H1 (cell line): ENCODE measurements around the gene BLVRA. TPM values are rescaled to one million over a fixed set of nuclear protein-coding genes. Genes with fewer than 3 reads are reported as not detected.

ENCODE experiments used
- CTCF ChIA-PET: fragments of 300-600 bp; sonication (Branson Sonifier 250); formaldehyde crosslinking; loops from one replicate; lab custom pipeline; 2021; ENCODE audit not compliant: partially characterized antibody; lab: Charles Lee
- POLR2A ChIA-PET: fragments of 300-600 bp; sonication (Branson Sonifier 250); formaldehyde crosslinking; loops from one replicate; lab custom pipeline; 2021; ENCODE audit warnings: inconsistent platforms; ENCODE audit not compliant: partially characterized antibody; lab: Charles Lee
- DNase-seq, 2 experiments: peaks; one replicate each; pipeline versions ENCODE4 v3.0.0 to v3.0.0-alpha.2; 2010 to 2022; ENCODE audit warnings: low spot score in 2 of 2, low read depth in 1 of 2, mixed read lengths in 1 of 2
- FAIRE-seq: peaks from 2 replicates; lab custom pipeline; 2011; peaks lifted over from hg19 to GRCh38; lab: Jason Lieb, UNC
- H2AFZ ChIP-seq: 2 replicates; pipeline ENCODE4 v1.8.1; 2012; ENCODE audit warnings: low read length, inconsistent platforms
- H2AK5ac ChIP-seq: 2 replicates; pipeline ENCODE4 v1.6.1; 2013; ENCODE audit warnings: low read depth, low read length
- H2BK120ac ChIP-seq: replicated peaks from 2 replicates; pipeline ENCODE3; 2013; ENCODE audit warnings: low read depth, low read length, inconsistent platforms
- H2BK12ac ChIP-seq: 2 replicates; pipeline ENCODE4 v1.6.1; 2013; ENCODE audit warnings: low read depth, low read length
- H2BK15ac ChIP-seq: 2 replicates; pipeline ENCODE4 v1.6.1; 2013; ENCODE audit warnings: low read length
- H2BK20ac ChIP-seq: 2 replicates; pipeline ENCODE4 v1.6.1; 2013; ENCODE audit warnings: low read length
- H2BK5ac ChIP-seq: 2 replicates; pipeline ENCODE4 v1.6.1; 2013; ENCODE audit warnings: low read depth, low read length
- H3K14ac ChIP-seq: 2 replicates; pipeline ENCODE4 v1.6.1; 2013; ENCODE audit warnings: inconsistent platforms; ENCODE audit not compliant: insufficient read length
- H3K18ac ChIP-seq: 2 replicates; pipeline ENCODE4 v1.6.1; 2013; ENCODE audit warnings: low read length; ENCODE audit errors: extremely low read depth
- H3K23ac ChIP-seq: 2 replicates; pipeline ENCODE4 v1.6.1; 2013; ENCODE audit warnings: inconsistent platforms; ENCODE audit not compliant: insufficient read length
- H3K23me2 ChIP-seq: 2 replicates; pipeline ENCODE4 v1.6.1; 2013; ENCODE audit warnings: low read depth, low read length
- H3K27ac ChIP-seq: 2 replicates; pipeline ENCODE4 v1.6.1; 2011; ENCODE audit warnings: low read depth, low read length, inconsistent platforms
- H3K27me3 ChIP-seq, 4 experiments: replicated peaks in 1 of 4; 1 replicate in 1 of 4; 2 replicates in 3 of 4; pipeline versions ENCODE4 v1.6.1 to v1.8.1; 2011 to 2013; ENCODE audit warnings: low read length in 3 of 4, mild to moderate bottlenecking in 3 of 4, inconsistent platforms in 2 of 4, mixed read lengths in 2 of 4, moderate library complexity in 1 of 4; ENCODE audit not compliant: control insufficient read depth in 3 of 4, insufficient read depth in 3 of 4; ENCODE audit errors: extremely low read depth in 1 of 4
- H3K36me3 ChIP-seq, 4 experiments: 2 replicates each; pipeline versions ENCODE4 v1.6.1 to v1.8.1; 2011 to 2013; ENCODE audit warnings: mild to moderate bottlenecking in 4 of 4, low read length in 3 of 4, moderate library complexity in 2 of 4, control low read depth in 1 of 4, inconsistent platforms in 1 of 4; ENCODE audit not compliant: insufficient read depth in 4 of 4, control insufficient read depth in 2 of 4
- H3K4ac ChIP-seq: replicated peaks from 2 replicates; pipeline ENCODE3; 2013; ENCODE audit warnings: low read length, low read depth, mixed read lengths, inconsistent platforms; ENCODE audit not compliant: insufficient read length
- H3K4me1 ChIP-seq, 4 experiments: replicated peaks in 1 of 4; 1 replicate in 1 of 4; 2 replicates in 3 of 4; pipeline versions ENCODE4 v1.6.1 to v1.8.1; 2011 to 2013; ENCODE audit warnings: low read length in 3 of 4, inconsistent platforms in 2 of 4, mixed read lengths in 1 of 4; ENCODE audit not compliant: insufficient read depth in 4 of 4, control insufficient read depth in 3 of 4
- H3K4me2 ChIP-seq, 2 experiments: 2 replicates each; pipeline versions ENCODE4 v1.6.1 to v1.8.1; 2011 to 2013; ENCODE audit warnings: low read depth in 2 of 2, low read length in 2 of 2, control low read depth in 1 of 2, inconsistent platforms in 1 of 2, mild to moderate bottlenecking in 1 of 2; ENCODE audit not compliant: insufficient read depth in 1 of 2
- H3K4me3 ChIP-seq, 4 experiments: fragments of 200-600, 300-600 bp in 1 of 4; sonication (generic), shearing (Covaris generic), sonication (Bioruptor Twin) in 1 of 4; 2 replicates each; pipeline versions ENCODE4 v1.5.1 to v1.8.1; 2011 to 2016; ENCODE audit warnings: low read length in 4 of 4, low read depth in 3 of 4, control low read depth in 2 of 4, inconsistent platforms in 2 of 4, mild to moderate bottlenecking in 2 of 4, mixed read lengths in 1 of 4, moderate library complexity in 1 of 4; ENCODE audit not compliant: insufficient read depth in 2 of 4; ENCODE audit errors: extremely low read depth in 1 of 4
- H3K56ac ChIP-seq: replicated peaks from 2 replicates; pipeline ENCODE3; 2013; ENCODE audit warnings: low read depth, mild to moderate bottlenecking, mixed read lengths, low read length, inconsistent platforms; ENCODE audit not compliant: insufficient read length
- H3K79me1 ChIP-seq: 2 replicates; pipeline ENCODE4 v1.6.1; 2013; ENCODE audit warnings: low read depth, low read length, control low read depth
- H3K79me2 ChIP-seq, 2 experiments: 2 replicates each; pipeline versions ENCODE4 v1.6.1 to v1.8.1; 2012 to 2013; ENCODE audit warnings: low read length in 2 of 2, mild to moderate bottlenecking in 2 of 2, inconsistent platforms in 1 of 2; ENCODE audit not compliant: insufficient read depth in 2 of 2, control insufficient read depth in 1 of 2
- H3K9ac ChIP-seq, 4 experiments: replicated peaks in 1 of 4; 1 replicate in 1 of 4; 2 replicates in 3 of 4; pipeline versions ENCODE4 v1.6.1 to v1.8.1; 2011 to 2013; ENCODE audit warnings: low read depth in 3 of 4, low read length in 3 of 4, control low read depth in 2 of 4, mild to moderate bottlenecking in 2 of 4, moderate library complexity in 2 of 4, inconsistent platforms in 1 of 4; ENCODE audit errors: extremely low read depth in 1 of 4
- H3K9me3 ChIP-seq, 2 experiments: 2 replicates each; pipeline versions ENCODE4 v1.6.1 to v1.8.1; 2012 to 2013; ENCODE audit warnings: mild to moderate bottlenecking in 2 of 2, moderate library complexity in 2 of 2, control low read depth in 1 of 2, inconsistent platforms in 1 of 2, low read depth in 1 of 2, low read length in 1 of 2, mixed read lengths in 1 of 2; ENCODE audit not compliant: insufficient read depth in 2 of 2
- H4K20me1 ChIP-seq, 2 experiments: replicated peaks in 1 of 2; 2 replicates each; pipeline versions ENCODE3 to v1.8.1; 2011 to 2013; ENCODE audit warnings: inconsistent platforms in 2 of 2, low read length in 2 of 2, mild to moderate bottlenecking in 1 of 2; ENCODE audit not compliant: insufficient read depth in 2 of 2, control insufficient read depth in 1 of 2
- H4K5ac ChIP-seq: 2 replicates; pipeline ENCODE4 v1.6.1; 2013; ENCODE audit warnings: low read length, low read depth, mixed read lengths, inconsistent platforms; ENCODE audit not compliant: insufficient read length
- H4K8ac ChIP-seq: 2 replicates; pipeline ENCODE4 v1.8.0; 2013; ENCODE audit warnings: mild to moderate bottlenecking, moderate library complexity, low read length, inconsistent platforms; ENCODE audit not compliant: insufficient read depth; ENCODE audit errors: extremely low read depth
- H4K91ac ChIP-seq: replicated peaks from 2 replicates; pipeline ENCODE3; 2013; ENCODE audit warnings: low read length, mixed read lengths, inconsistent platforms; ENCODE audit not compliant: insufficient read length
- FOSL1 ChIP-seq: IDR thresholded peaks from 2 replicates; pipeline ENCODE4 v1.6.1; 2011; ENCODE audit warnings: mild to moderate bottlenecking, low read depth, low read length, moderate library complexity; ENCODE audit not compliant: insufficient read depth
- GABPA ChIP-seq: IDR thresholded peaks from 2 replicates; pipeline ENCODE4 v1.6.1; 2011; ENCODE audit warnings: mild to moderate bottlenecking, low read length, moderate library complexity, borderline replicate concordance; ENCODE audit not compliant: insufficient read depth
- GTF2F1 ChIP-seq: IDR thresholded peaks from 2 replicates; pipeline ENCODE4 v1.6.1; 2012; ENCODE audit warnings: low read depth, low read length, improper control_type of control experiment, borderline replicate concordance
- KDM4A ChIP-seq: IDR thresholded peaks from one replicate; pipeline ENCODE4 v1.7.1; 2012; ENCODE audit warnings: low read depth, mild to moderate bottlenecking, moderate library complexity, low read length, inconsistent platforms; ENCODE audit not compliant: severe bottlenecking
- NANOG ChIP-seq: IDR thresholded peaks from 2 replicates; pipeline ENCODE4 v1.6.1; 2011; ENCODE audit warnings: low read length, low read depth, mild to moderate bottlenecking, inconsistent platforms; ENCODE audit not compliant: insufficient read depth, poor library complexity, severe bottlenecking
- NRF1 ChIP-seq: IDR thresholded peaks from 2 replicates; pipeline ENCODE4 v1.6.1; 2011; ENCODE audit warnings: mild to moderate bottlenecking, low read depth, low read length, improper control_type of control experiment
- POLR2AphosphoS5 ChIP-seq: IDR thresholded peaks from 2 replicates; pipeline ENCODE4 v1.6.1; 2011; ENCODE audit warnings: low read depth, low read length
- RNF2 ChIP-seq: fragments of 200-900, 300-1000 bp; sonication (generic); IDR thresholded peaks from 2 replicates; pipeline ENCODE4 v1.7.1; 2016; ENCODE audit warnings: borderline replicate concordance, low read depth, mild to moderate bottlenecking, antibody characterized with exemption, low read length; ENCODE audit not compliant: poor library complexity, severe bottlenecking; ENCODE audit errors: missing control alignments
- TBP ChIP-seq: IDR thresholded peaks from 2 replicates; pipeline ENCODE4 v1.6.1; 2011; ENCODE audit warnings: low read depth, low read length, improper control_type of control experiment
- WGBS, 2 experiments: shearing (Covaris generic) in 1 of 2; methylation state at CpG; one replicate each; pipeline versions ENCODE4 v1.1.6 to v1.1.7; 2013 to 2015; ENCODE audit warnings: low lambda C conversion rate in 2 of 2, mixed read lengths in 2 of 2, inconsistent platforms in 1 of 2, low coverage in 1 of 2, missing lambda C conversion rate in 1 of 2; ENCODE audit not compliant: insufficient replicate concordance in 2 of 2, insufficient coverage in 1 of 2, insufficient read length in 1 of 2; ENCODE audit errors: extremely low coverage in 1 of 2, missing lambda C conversion rate in 1 of 2; 5-methylcytosine and 5-hydroxymethylcytosine counted together
- polyA plus RNA-seq, 7 experiments: library from polyadenylated mRNA; depleted of rRNA in 3 of 7; stranded (reverse) in 5 of 7; unstranded in 2 of 7; fragments of >200 nt in 5 of 7; fragments of 200-250 nt in 2 of 7; gene quantifications; 1 replicate in 5 of 7; 2 replicates in 1 of 7; 4 replicates in 1 of 7; pipeline versions ENCODE4 v1.2.1 to v1.2.3, GENCODE V29; 2011 to 2013; ENCODE audit warnings: missing spikeins in 2 of 7, mixed read lengths in 2 of 7
- total RNA-seq: library from RNA; stranded (reverse); fragmentation: NEBNext Ultra II Directional; extraction: Animal tissue kit (Norgen Biotek cat#: 25700); gene quantifications from 2 replicates; pipeline ENCODE4 v1.2.1, GENCODE V29; 2021
- TF ChIP-seq, protein P1 (sequence below): IDR thresholded peaks from 2 replicates; pipeline ENCODE4 v1.6.1; 2011; ENCODE audit warnings: low read depth, mild to moderate bottlenecking, low read length; ENCODE audit not compliant: insufficient read depth

BLVRA gene
- total and polyA plus RNA-seq, 2 of the 8 experiments (the other 6 are each of a cell fraction or from before 2014, with no cell fraction given), result 16.1 to 37.1 TPM

DNA sequence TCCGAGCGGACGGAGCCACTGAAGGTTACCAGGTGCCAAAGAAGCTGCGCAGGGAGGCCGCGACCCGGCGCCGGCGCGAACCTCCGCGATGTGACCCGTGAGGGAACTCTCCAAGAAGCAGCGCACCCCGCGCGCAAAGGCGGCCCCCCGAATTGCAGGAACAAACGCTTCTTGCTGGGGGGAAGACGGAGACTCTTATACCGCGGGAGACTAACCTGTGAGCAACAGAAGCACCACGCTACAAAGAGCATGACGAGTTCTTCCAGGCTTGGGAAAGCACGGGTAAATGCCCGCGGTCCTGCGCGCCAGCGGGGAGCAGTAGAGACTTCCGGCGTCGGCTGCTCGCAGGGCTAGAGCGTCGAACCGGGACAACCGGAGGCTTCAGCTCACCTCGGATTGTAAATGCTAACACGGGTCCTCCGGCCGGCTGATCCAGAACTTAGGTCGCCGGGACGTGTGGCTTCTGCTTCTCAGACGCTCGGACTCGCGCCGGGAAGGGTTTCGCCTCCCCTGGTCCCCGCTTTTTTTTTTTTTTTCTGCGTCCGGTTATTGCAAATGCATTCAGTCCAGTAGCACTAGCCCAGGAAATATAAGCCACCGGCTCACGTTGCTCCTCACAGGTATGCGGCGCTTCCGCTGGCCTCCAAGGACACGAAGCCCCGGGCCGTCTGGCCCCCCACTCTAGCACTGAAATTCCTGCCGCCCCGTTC, 29.1 kb upstream of the BLVRA start, which contains the start of gene COA1:
COA1 (minus strand) TSS at position 310 of the 710 bp plus-strand sequence. CDS start 80,909 bp downstream, outside the sequence.
- Histone ChIP-seq H3K4ac (peak within 1 kb of the TSS; percentile 83), H3K9me3 (no peaks in the 10 kb centered on the region), H3K14ac (no peak within 1 kb of the TSS), H2BK12ac (no peak within 1 kb of the TSS), H3K36me3 (no peaks in the 10 kb centered on the region), H3K56ac (peak within 1 kb of the TSS; percentile 87), H3K79me1 (no peaks in the 10 kb centered on the region), H3K27me3 (no peaks in the 10 kb centered on the region), H2BK120ac (no peak within 1 kb of the TSS), H2BK5ac (peak within 1 kb of the TSS; percentile 73; the same call in 1 of the 2 replicates), H3K18ac (peak within 1 kb of the TSS; percentile 56), H3K4me1 (no peaks in the 10 kb centered on the region), H3K27ac (peak within 1 kb of the TSS; percentile 73; the same call in 1 of the 2 replicates), H3K23ac (no peak within 1 kb of the TSS), H3K23me2 (no peaks in the 10 kb centered on the region; the same call in 1 of the 2 replicates), H2BK15ac (peak within 1 kb of the TSS; percentile 25; the same call in 1 of the 2 replicates), H3K4me3 (peak within 1 kb of the TSS; percentile 87 to 96 (median 93)), H2BK20ac (no peak within 1 kb of the TSS), H3K4me2 (peak within 1 kb of the TSS; percentile 68 to 75), H4K20me1 (peaks cover 0 to 7% of the 10 kb centered on the region in 2 experiments), H3K9ac (peak within 1 kb of the TSS; percentile 56 to 85 (median 84)), H2AFZ (peak within 1 kb of the TSS; percentile 72), H2AK5ac (no peak within 1 kb of the TSS), H3K79me2 (peaks cover 21 to 48% of the 10 kb centered on the region in 2 experiments), H4K91ac (peak within 1 kb of the TSS; percentile 35), H4K8ac (peak within 1 kb of the TSS; percentile 91; the same call in 1 of the 2 replicates), H4K5ac (peak within 1 kb of the TSS; percentile 87)
- FAIRE-seq (peak; percentile 39), DNase-seq (peak; percentile 49 to 76)
- WGBS, 2 experiments, result 2% methylated on average over 51 of the region's 66 CpGs; no CpG with 5 or more reads in 1 of the 2 experiments
- CTCF ChIA-PET, result interaction anchor here (1.1 to 2.2 kb wide), 7 partner anchors 9 to 146 kb away, joined by 3 to 8 read pairs (median 4); partner anchors contain the start of gene STK17A
- POLR2A ChIA-PET, result interaction anchor here (0.6 to 2.6 kb wide), 15 partner anchors 9 to 163 kb away, joined by 3 to 12 read pairs (median 5); partner anchors contain the start of genes BLVRA and STK17A
- no peak for TF ChIP-seq RNF2
- no peak for TF ChIP-seq FOSL1
- TF ChIP-seq NRF1, result no peak; the same call in 1 of the 2 replicates
- peak; percentile 84 for TF ChIP-seq TBP
- no peak for TF ChIP-seq NANOG
- TF ChIP-seq POLR2AphosphoS5, result peak; percentile 86
- TF ChIP-seq KDM4A, result peak; percentile 85
- peak; percentile 91 for TF ChIP-seq GABPA
- TF ChIP-seq, protein P1, sequence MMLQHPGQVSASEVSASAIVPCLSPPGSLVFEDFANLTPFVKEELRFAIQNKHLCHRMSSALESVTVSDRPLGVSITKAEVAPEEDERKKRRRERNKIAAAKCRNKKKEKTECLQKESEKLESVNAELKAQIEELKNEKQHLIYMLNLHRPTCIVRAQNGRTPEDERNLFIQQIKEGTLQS, result no peak
- 0 out of 2 replicates have a peak, but pooled peaks have one; percentile 40 for TF ChIP-seq GTF2F1
